Cardiac atrium fibroblast (primary cell): Measurements from ENCODE around the gene LRPAP1. TPM values are rescaled to one million over a fixed set of nuclear protein-coding genes. Genes with fewer than 3 reads are reported as not detected.

Experiments
- total RNA-seq: library from RNA; depleted of rRNA; stranded (reverse); fragments of >200 nt; gene quantifications from 2 replicates; pipeline ENCODE4 v1.2.3, GENCODE V29; 2015

The LRPAP1 gene, protein sequence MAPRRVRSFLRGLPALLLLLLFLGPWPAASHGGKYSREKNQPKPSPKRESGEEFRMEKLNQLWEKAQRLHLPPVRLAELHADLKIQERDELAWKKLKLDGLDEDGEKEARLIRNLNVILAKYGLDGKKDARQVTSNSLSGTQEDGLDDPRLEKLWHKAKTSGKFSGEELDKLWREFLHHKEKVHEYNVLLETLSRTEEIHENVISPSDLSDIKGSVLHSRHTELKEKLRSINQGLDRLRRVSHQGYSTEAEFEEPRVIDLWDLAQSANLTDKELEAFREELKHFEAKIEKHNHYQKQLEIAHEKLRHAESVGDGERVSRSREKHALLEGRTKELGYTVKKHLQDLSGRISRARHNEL
- 154 and 246 TPM in 2 replicates for total RNA-seq

DNA sequence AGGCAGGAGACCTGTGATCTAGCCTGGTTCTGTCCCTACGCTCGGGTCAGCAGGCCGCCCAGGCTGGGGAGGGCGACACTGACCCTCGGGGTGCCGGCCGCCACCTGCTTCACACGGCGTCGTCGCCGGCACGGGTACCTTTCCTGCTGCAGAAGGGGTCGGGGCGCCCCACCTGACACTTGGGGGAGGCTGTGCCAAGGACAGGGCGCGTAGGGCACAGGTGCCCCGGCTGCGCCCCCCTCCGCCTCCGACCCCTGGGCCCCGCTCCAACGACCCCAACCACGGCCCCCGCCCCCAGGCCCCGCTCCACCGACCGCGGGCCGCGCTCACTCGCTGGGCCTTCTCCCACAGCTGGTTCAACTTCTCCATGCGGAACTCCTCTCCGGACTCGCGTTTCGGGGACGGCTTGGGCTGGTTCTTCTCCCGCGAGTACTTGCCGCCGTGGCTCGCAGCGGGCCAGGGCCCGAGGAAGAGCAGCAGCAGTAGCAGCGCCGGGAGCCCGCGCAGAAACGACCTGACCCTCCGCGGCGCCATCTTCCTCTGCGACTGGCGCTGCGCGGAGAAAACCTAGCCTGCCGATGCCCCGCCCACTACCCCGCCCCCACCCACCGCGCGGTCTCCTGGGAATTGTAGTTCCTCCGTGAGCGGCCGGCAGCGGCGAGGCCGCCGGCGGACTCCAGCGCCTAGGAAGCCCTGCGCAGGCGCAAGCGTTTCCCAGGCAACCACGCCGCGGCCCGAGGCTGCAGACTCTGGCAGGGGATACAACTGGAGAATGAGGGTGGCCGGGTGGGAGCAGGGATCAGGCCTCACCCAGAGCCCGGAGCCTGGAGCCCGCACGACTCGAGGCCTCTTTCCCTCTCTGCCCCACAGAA lies at the start of gene LRPAP1:
Gene LRPAP1, minus strand, starts transcription at position 544 of the 872 bp plus-strand sequence. Its CDS starts 10 bp downstream, at position 534.

DNA sequence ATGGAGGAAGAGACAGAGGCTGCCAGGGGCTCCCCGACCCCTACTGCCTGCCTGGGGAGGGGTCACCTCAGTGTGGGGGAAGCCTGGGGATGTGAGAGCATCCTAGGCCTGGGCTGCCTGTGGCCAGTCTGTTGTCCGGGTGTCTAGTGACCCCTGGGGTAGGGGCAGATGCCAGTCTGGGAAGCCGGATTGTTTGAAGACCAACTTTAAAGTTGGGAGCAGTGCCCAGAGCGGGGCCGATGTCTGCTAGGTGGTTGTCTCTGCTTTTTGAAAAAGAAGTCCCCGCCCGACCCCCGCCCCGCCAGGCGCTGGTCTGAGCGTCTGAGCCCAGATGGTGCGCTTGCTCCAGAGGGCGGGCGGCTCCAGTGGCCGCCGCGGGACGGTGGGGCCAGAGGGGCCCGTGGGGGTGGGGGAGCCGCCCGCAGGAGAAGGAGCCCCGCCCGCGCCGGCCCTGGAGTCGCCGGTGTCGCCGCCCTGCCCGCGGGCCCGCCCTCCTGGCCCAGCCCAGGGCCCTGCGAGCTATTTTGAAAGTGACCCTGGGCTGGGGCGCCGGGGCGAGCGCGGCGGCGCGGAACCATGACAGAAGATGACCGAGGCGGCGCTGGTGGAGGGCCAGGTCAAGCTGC lies 69.3 kb downstream of the LRPAP1 start, which contains the start of gene DOK7:
Gene DOK7, plus strand, starts transcription at position 517 of the 626 bp plus-strand sequence. Its CDS starts 70 bp downstream, at position 587.

Other genes with a start within 250 kb of the LRPAP1 start
- gene RGS12, start 239.4 kb downstream of the LRPAP1 start, total RNA-seq: 2.9 and 4.0 TPM in 2 replicates
- not detected in 2 replicates for gene HGFAC, start 90.5 kb downstream of the LRPAP1 start, total RNA-seq
- gene DOK7, start 69.1 kb downstream of the LRPAP1 start, total RNA-seq: not detected in 2 replicates
- not detected in 2 replicates for gene ADRA2C, start 234.0 kb upstream of the LRPAP1 start, total RNA-seq